GM13977 (cell line): ENCODE results near the gene KIF2C.
"Not testable (repeated sequence)": the region's sequence is repeated elsewhere in the genome, so short reads cannot be mapped to it uniquely, and the experiment has no call there.

Source experiments
- DNase-seq: peaks from one replicate; pipeline ENCODE4 v3.0.0; 2012; ENCODE audit warnings: low spot score
- CTCF ChIP-seq: IDR thresholded peaks from 2 replicates; pipeline ENCODE4 v1.5.1; 2012; ENCODE audit warnings: mild to moderate bottlenecking, control low read depth; ENCODE audit not compliant: insufficient read depth; ENCODE audit errors: extremely low read depth, missing control alignments
- in situ Hi-C: fragments of 300-500 bp; cut with MboI; formaldehyde crosslinking; loops from one replicate; pipeline ENCODE4 v1.12.0; 2022; ENCODE audit warnings: low sequenced_read_pairs, low pct_unique_long_range_greater_than_20kb, mixed read lengths, inconsistent platforms; ENCODE audit not compliant: unreplicated experiment

Gene KIF2C

GRCh38 chr1:44760876-44761275, 21.2 kb downstream of the KIF2C start:
- no peak for TF ChIP-seq CTCF
- in situ Hi-C loops, result no loop called here
- DNase-seq, result no peak

- in situ Hi-C loops, result not testable (repeated sequence)
Observed at GRCh38 chr1:44766421-44766820, 26.8 kb downstream of the KIF2C start.

GRCh38 chr1:44775078-44775929, 35.7 kb downstream of the KIF2C start, which contains the start of gene RPS8:
TSS of gene RPS8 (plus strand) at chr1:44775540. CDS start at chr1:44775597, 57 bp downstream.
- peak; percentile 93 for DNase-seq
- in situ Hi-C loops, result no loop called here
- TF ChIP-seq CTCF, result no peak

More at GRCh38 chr1:44766421-44766820, 26.8 kb downstream of the KIF2C start:
- not testable (repeated sequence) for DNase-seq

GRCh38 chr1:44775930-44776729, 36.5 kb downstream of the KIF2C start:
- in situ Hi-C loops, result no loop called here
- DNase-seq, result no peak
- TF ChIP-seq CTCF, result no peak

GRCh38 chr1:44776730-44777068, 37.1 kb downstream of the KIF2C start:
- TF ChIP-seq CTCF, result no peak

GRCh38 chr1:44777547-44777946, 37.9 kb downstream of the KIF2C start:
- DNase-seq, result no peak
- in situ Hi-C loops, result no loop called here
- TF ChIP-seq CTCF, result no peak

More at GRCh38 chr1:44776730-44777068, 37.1 kb downstream of the KIF2C start:
- in situ Hi-C loops, result no loop called here
- no peak for DNase-seq
